ENCODE results near the gene ITCH. TPM values are rescaled to one million over a fixed set of nuclear protein-coding genes. Genes with fewer than 3 reads are reported as not detected.
A peak's percentile ranks its signal among the peaks of the same experiment; 100 is the strongest.

The ITCH gene
- total and polyA plus RNA-seq, 2 experiments from 2014 or later: 22.1 to 61.2 TPM

DNA sequence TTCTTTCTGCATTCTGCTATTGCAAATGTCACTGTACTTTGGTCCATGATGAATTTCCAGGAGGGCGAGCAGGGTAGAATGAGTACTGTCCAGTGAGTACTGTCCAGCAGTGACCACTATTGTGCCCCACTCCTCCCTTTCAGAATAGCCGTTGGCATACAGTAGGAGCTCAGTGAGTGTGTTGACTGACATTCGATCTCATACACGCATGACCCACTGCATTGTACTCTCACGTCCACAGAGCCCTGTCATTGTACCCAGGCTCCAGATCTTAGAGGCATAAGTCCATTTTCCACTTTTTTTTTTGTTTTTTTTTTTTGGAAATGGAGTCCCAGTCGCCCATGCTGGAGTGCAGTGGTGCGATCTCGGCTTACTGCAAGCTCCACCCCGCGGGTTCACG, 161.4 kb downstream of the ITCH start:
- no peaks in the 10 kb centered on the region for H3K9me2 ChIP-seq (replicated peaks; ENCODE audit: insufficient read depth)
- no peaks in the 10 kb centered on the region for H3K36me3 ChIP-seq (replicated peaks; ENCODE audit: insufficient read depth, low read depth)
- no peak overlapping the region for H3K4me2 ChIP-seq
- peak overlapping the region; percentile 86 for H3K27ac ChIP-seq
- peaks cover 82% of the 10 kb centered on the region for H3K79me2 ChIP-seq
- no peak for DNase-seq (ENCODE audit: low spot score)
- peaks cover 34% of the 10 kb centered on the region for H3K4me1 ChIP-seq (ENCODE audit: insufficient read depth)
- WGBS (ENCODE audit: low lambda C conversion rate, missing lambda C conversion rate): 94% methylated on average over 11 of the region's 11 CpGs
- no peak overlapping the region for H3K4me3 ChIP-seq
- no peaks in the 10 kb centered on the region for H3K27me3 ChIP-seq
- no peaks in the 10 kb centered on the region for H3K9me3 ChIP-seq (ENCODE audit: low read depth)
- H2AFZ ChIP-seq: no peak overlapping the region
- no peak for TF ChIP-seq EZH2 (IDR thresholded peaks at IDR 0.05; ENCODE audit: borderline replicate concordance)
- TF ChIP-seq EZH2phosphoT487 (IDR thresholded peaks at IDR 0.05; ENCODE audit: low read depth, severe bottlenecking, unreplicated experiment): no peak
- TF ChIP-seq, protein P1, sequence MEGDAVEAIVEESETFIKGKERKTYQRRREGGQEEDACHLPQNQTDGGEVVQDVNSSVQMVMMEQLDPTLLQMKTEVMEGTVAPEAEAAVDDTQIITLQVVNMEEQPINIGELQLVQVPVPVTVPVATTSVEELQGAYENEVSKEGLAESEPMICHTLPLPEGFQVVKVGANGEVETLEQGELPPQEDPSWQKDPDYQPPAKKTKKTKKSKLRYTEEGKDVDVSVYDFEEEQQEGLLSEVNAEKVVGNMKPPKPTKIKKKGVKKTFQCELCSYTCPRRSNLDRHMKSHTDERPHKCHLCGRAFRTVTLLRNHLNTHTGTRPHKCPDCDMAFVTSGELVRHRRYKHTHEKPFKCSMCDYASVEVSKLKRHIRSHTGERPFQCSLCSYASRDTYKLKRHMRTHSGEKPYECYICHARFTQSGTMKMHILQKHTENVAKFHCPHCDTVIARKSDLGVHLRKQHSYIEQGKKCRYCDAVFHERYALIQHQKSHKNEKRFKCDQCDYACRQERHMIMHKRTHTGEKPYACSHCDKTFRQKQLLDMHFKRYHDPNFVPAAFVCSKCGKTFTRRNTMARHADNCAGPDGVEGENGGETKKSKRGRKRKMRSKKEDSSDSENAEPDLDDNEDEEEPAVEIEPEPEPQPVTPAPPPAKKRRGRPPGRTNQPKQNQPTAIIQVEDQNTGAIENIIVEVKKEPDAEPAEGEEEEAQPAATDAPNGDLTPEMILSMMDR (IDR thresholded peaks at IDR 0.05; ENCODE audit: poor library complexity): no peak
- peaks cover 35% of the 10 kb centered on the region for H4K20me1 ChIP-seq (ENCODE audit: insufficient read depth, poor library complexity, severe bottlenecking)

DNA sequence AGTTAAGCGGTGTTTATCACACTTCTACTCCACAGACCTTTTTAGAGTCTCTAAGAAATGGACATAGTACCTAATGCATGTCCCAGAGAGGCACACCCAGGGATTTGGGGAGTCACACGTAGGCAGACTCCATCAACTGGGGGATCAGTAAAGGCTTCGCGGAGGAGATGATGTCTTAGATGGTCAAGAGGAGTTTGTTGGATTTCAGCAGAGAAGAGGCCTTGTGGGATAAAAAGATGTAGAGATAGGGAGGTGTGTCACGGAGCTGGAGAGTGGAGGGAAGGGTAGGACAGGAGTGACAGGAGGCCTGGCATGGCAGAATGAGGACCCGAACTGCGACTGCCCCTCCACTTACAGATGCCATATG, 162.3 kb downstream of the ITCH start:
- no peak overlapping the region for H3K4me3 ChIP-seq
- DNase-seq (ENCODE audit: low spot score): no peak
- H3K9me3 ChIP-seq (ENCODE audit: low read depth): no peaks in the 10 kb centered on the region
- no peaks in the 10 kb centered on the region for H3K36me3 ChIP-seq (replicated peaks; ENCODE audit: insufficient read depth, low read depth)
- H3K27ac ChIP-seq: peak overlapping the region; percentile 86
- H3K4me1 ChIP-seq (ENCODE audit: insufficient read depth): peaks cover 34% of the 10 kb centered on the region
- peaks cover 82% of the 10 kb centered on the region for H3K79me2 ChIP-seq
- H3K4me2 ChIP-seq: peak overlapping the region; percentile 38
- H3K9me2 ChIP-seq (replicated peaks; ENCODE audit: insufficient read depth): no peaks in the 10 kb centered on the region
- H4K20me1 ChIP-seq (ENCODE audit: insufficient read depth, poor library complexity, severe bottlenecking): peaks cover 37% of the 10 kb centered on the region
- 88% methylated on average over 7 of the region's 7 CpGs for WGBS (ENCODE audit: low lambda C conversion rate, missing lambda C conversion rate)
- no peak overlapping the region for H2AFZ ChIP-seq
- TF ChIP-seq EZH2 (IDR thresholded peaks at IDR 0.05; ENCODE audit: borderline replicate concordance): no peak
- TF ChIP-seq, protein P1 (IDR thresholded peaks at IDR 0.05; ENCODE audit: poor library complexity): no peak
- no peak for TF ChIP-seq EZH2phosphoT487 (IDR thresholded peaks at IDR 0.05; ENCODE audit: low read depth, severe bottlenecking, unreplicated experiment)
- no peaks in the 10 kb centered on the region for H3K27me3 ChIP-seq

- no peak overlapping the region for H2AFZ ChIP-seq
- H3K27me3 ChIP-seq: no peaks in the 10 kb centered on the region
- TF ChIP-seq EZH2phosphoT487 (IDR thresholded peaks at IDR 0.05; ENCODE audit: low read depth, severe bottlenecking, unreplicated experiment): no peak
- TF ChIP-seq EZH2 (IDR thresholded peaks at IDR 0.05; ENCODE audit: borderline replicate concordance): no peak
- TF ChIP-seq, protein P1 (IDR thresholded peaks at IDR 0.05; ENCODE audit: poor library complexity): no peak
- H4K20me1 ChIP-seq (ENCODE audit: insufficient read depth, poor library complexity, severe bottlenecking): peaks cover 32% of the 10 kb centered on the region
- 31% methylated on average over 14 of the region's 14 CpGs for WGBS (ENCODE audit: low lambda C conversion rate, missing lambda C conversion rate)
- H3K36me3 ChIP-seq (replicated peaks; ENCODE audit: insufficient read depth, low read depth): no peaks in the 10 kb centered on the region
- H3K4me3 ChIP-seq: no peak overlapping the region
- H3K27ac ChIP-seq: peak overlapping the region; percentile 86
- H3K4me2 ChIP-seq: peak overlapping the region; percentile 38
- H3K79me2 ChIP-seq: peaks cover 82% of the 10 kb centered on the region
- H3K9me3 ChIP-seq (ENCODE audit: low read depth): no peaks in the 10 kb centered on the region
- no peaks in the 10 kb centered on the region for H3K9me2 ChIP-seq (replicated peaks; ENCODE audit: insufficient read depth)
- peak; percentile 91 for DNase-seq (ENCODE audit: low spot score)
- H3K4me1 ChIP-seq (ENCODE audit: insufficient read depth): peaks cover 34% of the 10 kb centered on the region
Measured at GRCh38 chr20:34525709-34526416, 162.8 kb downstream of the ITCH start.
